DMS 273 (cell line): Measurements from ENCODE around the gene PIMREG.

Experiments
- DNase-seq: peaks from one replicate; lab custom pipeline; 2025; ENCODE audit not compliant: unreplicated experiment; lab: John Stamatoyannopoulos, UW

Gene PIMREG

DNA sequence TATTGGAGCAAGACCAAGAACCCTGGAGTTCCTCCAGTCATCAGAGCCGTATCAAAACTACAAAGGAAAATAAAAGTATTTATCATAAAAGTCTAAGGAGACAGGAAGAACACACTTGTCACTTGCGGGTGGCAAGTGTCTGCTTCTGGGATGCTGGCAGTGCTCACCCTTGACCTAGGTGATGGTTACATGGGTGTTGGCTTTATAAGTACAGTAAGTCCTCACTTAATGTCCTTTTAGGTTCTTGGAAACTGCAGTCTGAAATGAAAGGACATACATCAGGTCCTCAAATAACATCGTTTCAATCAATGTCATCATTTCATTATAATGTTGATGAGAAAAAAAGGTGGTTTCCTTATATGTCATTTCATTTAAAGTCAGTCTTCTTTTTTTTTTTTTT lies 6.3 kb upstream of the PIMREG start:
- no peak for DNase-seq

DNA sequence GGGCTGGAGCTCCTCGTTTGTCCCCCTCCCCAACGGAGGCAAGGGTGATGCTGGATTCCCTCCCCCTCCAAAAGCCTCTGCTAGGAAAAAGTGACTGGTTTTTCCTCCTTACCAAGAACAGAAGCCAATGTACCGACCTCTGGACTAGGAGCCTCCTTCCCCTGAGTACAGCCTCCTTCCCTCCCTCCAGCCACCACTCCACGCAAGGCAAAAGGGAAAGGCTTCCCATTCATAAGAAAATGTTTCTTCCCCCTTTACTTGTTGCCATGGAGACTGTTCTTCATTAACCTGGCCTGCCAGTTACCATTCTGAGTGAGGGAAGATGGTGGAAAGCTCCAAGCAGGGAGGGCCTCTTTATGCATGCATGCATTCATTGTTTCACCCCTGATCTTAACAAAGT lies 4.3 kb upstream of the PIMREG start:
- peak; percentile 7 for DNase-seq

DNA sequence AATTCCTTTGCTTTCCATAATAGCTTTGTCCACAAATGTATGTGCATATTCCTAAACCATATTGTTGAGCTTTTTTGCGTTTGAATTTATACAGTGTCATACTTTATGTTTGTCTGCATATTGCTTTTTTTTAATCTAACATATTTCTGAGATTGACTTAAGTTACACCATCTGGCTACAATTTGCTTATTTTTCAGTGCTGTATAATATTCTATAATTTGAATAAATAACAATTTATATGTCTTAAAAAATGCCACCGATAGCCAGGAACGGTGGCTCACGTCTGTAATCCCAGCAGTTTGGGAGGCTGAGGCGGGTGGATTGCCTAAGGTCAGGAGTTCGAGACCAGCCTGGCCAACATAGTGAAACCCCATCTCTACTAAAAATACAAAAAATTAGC lies 1.5 kb upstream of the PIMREG start:
- no peak for DNase-seq

DNA sequence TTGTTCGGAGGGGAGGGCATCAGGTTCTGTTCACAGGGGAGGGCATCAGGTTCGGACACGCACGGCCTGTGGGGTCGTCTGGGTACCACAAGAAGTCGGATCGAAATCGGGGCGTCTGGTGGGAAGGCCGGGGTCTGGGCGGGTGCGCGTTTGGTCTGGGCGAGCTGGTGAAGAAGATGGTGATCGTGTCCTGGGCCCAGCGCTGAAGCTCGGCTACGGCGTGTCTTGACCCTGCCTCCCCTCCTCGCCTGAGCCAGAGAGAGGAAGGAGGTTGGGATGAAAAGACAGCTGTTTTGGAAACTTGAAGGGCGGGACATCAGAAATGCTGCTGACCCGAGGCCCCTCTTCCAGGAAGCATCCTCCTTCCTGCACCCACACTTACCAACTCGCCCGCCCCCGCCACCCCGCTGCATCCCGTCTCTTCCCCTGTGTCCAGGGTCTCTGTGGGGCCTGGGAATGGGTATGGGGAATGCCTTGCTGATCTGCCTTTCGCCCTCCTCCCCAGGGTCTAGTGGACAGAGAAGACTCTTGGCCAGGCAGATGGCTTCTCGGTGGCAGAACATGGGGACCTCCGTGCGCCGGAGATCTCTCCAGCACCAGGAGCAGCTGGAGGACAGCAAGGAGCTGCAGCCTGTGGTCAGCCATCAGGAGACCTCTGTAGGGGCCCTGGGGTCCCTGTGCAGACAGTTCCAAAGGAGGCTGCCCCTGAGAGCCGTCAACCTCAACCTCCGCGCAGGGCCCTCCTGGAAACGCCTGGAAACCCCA lies 498 bp downstream of the PIMREG start:
- no peak for DNase-seq

DNA sequence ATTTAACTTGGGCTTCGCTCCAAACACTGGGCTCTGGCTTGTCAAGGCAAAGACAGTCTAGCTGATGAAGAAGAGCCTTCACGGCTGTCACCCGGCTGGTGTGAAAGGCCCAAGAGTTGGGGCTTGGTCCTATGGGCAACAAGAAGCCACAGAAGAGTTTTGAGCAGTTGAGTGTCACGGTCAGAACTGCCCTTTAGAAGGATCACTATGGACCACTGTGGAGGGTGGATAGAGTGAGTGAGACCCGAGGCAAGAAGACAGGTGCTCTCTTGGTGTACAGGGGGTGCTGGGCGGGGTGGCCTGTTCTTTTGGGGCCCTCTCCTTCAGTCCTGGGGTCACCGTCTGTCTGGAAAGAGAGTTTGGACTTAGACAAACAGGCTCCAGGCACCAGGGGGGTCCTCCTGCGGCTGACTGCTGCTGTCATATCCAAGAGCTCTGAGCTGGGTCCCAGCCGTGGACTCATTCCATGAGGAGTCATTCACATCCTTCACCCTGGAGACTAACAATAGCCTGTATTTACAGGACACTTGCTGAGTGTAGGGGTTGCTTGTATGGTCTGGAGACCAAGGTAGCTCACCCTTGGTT lies 2.4 kb downstream of the PIMREG start:
- DNase-seq, result no peak

DNA sequence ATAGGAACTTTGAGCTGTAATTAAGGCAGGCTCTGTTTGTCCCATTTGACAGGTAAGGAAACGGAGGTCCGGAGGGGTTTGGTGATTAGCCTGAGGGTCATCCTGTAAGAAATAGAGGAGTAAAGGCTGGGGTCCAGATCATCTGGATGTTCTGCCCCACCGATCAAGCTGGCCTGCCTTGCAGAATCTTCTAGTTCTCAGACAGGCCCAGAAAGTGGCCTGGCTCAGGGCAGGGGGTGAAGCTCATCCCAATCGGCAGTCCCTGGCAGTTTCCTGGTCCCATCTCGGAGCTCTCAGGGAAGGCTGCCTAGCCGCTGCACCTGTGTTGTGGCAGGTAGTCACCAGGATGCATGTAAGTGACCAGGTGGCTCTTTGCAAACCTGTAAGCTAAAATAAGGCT lies 4.2 kb downstream of the PIMREG start:
- DNase-seq, result no peak

DNA sequence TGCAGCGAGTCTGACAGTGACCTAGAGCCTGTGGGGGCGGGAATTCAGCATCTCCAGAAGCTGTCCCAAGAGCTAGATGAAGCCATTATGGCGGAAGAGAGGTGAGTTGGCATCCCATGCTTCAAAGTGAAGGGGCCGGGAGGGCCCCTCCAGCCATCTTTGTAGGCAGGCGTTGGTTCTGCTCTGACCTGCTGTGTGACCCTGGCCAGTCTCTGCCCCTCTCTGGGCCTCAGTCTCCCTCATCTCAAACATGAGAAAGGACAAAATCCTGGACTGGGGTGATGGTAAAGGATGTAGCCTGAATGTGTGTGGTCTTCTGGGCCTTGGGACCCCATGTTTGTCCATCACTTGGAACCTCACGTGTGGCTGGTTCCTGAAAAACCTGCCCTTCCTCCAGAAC lies 5.1 kb downstream of the PIMREG start:
- DNase-seq, result no peak

DNA sequence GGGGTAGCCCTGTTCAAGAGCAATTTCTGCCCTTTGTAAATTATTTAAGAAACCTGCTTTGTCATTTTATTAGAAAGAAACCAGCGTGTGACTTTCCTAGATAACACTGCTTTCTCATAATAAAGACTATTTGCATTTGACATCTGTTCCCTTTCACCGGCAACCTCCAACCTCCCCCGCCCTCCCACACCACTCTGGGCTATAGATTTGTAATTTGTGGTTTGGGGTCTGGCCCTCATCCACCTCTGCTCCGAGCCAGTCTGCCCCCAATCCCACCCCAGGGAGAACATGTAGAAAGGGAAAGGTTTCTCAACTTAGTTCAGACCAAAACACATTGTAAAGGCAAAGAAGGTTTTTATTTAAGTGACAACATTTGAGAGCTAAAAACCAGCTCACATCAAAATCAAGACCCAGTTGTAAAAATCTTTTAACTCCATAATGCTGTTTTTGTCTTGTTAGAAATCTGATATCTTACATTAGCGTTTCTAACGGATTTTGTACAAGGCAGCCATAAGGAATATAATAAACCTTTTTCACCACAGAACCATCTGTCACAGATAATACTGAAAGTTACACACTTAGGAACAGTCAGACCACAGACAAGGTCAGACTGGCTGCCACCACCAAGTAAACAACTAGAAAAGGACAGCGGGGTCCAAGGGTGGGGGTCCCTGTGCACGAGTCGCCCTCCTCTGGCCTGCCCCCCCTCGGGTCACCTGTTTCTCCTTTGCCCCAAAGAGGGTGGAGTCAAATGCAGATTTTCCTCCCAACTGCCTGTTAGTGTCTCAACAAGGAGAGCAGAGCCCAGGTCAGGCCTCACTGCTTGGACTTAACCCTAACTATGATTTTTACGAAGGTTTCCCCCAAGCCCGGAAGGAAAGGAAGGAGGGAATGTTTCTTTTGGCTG lies 6.9 kb downstream of the PIMREG start:
- DNase-seq, result peak; percentile 58

DNA sequence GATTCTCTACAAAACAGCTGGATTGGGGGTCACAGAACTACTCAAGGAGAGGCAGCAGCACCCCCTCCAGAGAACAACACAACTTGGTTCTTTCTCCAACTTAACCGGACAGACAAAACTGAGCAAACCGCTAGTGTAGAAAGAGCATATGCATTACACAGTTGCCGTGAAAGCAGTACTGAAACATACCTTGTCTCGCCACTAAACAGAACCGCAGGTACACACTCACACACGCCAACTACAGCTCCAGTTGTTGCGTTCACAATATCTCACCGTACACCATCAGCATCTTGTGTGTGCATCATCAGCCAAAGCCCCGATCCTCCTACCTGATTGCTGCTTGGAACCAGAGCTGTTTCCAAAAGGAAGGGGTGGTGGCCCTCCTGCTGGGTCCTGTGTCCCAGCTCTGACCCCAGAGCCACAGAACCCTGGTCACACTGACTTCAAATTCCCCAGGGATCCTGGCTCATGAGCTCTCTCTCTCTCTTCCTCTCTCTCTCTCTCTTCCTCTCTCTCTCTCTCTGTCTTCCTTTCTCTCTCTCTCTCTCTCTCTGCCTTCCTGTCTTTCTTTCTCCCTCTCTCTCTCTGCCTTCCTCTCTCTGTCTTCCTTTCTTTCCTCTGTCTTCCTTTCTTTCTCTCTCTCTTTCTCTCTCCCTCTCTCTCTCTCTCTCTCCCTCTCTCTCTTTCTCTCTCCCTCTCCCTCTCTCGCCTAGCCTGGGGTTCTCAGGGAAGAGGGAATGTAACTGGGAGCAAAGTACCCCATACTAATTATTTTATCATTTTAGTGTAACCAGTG lies 8.4 kb downstream of the PIMREG start:
- DNase-seq, result no peak

DNA sequence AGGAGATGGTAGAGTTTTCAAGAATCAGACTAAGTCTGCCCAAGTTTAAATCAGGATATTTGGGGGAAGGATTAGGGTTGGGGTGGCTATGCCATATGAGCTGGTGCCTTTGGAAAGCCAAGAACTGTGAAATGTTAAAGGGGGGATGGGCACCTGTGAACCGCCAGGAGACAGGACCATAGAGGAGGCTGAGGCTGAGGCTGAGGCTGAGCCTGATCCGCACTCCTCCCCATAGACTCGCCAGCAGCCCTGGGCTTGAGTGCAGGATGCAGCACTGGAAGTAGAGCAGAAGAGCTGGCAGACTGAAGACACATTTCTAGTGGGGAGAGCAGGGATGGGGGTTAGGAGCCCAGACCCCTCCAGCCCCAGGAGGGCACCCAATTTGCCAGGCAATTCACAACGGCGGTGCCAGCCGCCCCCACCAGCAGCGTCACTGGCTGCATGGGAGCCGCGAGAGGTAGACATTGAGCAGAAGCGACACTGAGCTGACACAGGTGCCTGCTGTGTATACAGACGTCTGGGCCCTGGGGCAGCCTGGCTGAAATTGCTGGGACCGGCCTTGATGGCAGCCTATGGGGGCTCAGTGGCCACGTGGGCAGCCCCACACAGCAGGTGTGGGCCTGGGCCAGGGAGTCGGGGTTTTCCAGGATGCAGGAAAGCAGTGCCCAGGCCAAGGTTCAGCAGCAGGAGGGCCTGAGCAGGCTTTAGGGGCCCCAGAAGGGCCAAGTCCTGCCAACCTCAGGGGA lies 9.2 kb downstream of the PIMREG start:
- DNase-seq, result peak; percentile 4

DNA sequence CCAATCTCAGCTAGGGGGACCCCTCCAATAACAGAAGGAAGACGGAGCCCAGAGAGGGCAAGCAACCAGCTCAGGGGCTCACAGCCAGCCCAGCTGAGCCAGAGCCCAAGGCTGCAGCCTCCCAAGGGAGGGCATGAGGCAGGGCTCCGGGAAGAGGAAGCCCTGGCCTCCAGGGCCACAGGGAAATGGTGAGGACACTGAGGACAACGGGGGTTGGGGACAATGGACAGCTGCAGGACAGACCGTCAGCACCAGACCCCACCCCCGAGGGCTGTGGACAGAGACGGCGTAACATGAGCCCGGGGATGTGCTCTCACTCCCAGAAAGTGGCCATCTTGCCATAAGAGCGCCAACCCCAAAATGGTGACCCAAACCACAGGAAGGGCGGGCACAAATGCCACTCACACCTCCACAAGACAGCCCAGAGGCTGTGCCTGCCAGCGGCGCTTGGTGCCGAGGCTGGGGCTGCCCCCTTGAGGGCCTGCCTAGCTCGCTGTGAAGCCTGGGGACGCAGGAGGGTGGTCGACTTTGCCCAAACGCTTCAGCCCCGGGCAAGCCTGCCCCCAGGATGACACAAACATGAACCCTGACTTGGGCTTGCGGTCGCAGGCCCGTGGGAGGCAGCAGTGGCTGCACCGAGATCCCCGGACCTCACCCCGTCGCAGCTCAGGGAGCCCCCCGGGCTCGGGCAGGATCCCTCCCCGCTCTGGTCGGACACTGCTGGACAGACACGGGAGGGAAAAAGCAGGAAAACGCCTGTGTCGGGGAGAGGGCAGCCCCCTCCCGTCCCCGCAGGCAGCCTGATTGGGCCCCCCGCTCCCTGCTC lies 10.5 kb downstream of the PIMREG start:
- DNase-seq, result no peak

DNA sequence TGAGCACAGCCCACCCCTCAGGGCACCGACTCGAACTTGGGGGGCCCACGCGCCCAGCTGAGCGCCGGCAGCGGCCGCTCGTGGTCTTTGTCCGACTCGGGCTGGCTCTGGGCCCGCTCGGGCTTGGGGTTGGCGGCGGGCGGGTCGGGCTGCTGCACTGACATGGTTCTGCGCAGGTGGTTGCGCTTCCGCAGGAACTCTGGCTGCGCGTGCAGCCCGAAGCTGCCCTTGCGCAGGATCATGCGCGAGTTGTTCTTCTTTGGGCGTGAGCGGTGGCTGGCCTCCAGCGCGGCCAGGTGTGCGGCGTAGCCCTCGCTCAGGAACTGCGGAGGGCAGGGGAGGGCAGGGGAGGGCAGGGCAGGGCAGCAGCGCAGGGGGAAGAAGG lies 11.1 kb downstream of the PIMREG start:
- DNase-seq, result no peak

DNA sequence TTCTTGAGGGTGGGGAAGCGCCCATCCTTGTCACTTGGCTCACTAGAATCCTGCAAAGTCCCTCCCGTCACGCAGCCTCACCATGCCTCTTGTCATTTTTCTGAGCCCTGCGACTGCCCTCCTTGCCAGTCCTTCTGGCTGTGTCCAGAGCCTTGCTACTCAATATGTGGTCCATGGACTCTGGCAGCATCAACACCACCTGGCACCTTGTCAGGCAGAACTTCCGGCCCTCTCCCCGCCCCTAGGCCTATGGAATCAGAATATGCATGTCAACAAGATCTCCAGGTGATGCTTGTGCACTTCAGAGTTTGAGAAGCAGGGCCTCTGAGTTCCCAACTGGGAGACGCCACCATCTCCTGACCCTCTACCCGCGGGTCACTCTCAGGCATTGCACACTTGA lies 12.1 kb downstream of the PIMREG start:
- DNase-seq, result no peak

DNA sequence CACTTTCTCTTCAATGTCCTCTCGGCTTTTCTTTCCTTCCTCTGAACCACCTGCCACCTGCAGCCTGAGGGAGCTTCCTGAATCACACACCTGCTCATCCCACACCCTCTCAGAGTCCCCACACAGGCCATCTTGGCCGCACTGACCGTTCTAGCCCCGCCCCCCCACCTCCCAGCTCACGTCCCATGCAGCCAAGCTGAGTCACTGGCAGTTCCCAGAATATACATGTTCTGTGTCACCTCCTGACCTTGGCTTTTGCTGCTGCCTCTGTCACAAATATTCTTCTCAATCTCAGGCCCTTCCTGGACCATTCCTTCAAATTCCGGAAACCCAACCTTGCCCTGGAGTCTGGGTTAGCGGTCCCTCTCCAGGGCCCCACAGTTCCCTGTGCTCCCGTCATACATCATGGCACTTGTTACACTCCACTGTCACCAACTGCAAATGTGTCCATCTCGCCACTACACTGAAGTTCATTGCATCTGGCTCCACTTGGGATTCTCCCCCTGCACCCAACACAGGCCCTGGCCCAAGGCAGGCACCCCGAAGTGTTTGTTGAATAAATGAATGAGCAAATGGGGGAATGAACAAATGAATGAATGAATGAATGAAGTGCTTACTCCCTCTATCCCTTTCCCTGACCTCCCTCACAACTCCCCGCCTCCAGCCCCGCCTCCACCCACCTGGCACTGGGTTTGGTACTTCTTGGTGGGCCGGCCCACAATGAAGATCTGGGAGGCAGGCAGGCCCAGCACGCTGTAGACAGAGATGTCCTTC lies 12.8 kb downstream of the PIMREG start:
- no peak for DNase-seq

DNA sequence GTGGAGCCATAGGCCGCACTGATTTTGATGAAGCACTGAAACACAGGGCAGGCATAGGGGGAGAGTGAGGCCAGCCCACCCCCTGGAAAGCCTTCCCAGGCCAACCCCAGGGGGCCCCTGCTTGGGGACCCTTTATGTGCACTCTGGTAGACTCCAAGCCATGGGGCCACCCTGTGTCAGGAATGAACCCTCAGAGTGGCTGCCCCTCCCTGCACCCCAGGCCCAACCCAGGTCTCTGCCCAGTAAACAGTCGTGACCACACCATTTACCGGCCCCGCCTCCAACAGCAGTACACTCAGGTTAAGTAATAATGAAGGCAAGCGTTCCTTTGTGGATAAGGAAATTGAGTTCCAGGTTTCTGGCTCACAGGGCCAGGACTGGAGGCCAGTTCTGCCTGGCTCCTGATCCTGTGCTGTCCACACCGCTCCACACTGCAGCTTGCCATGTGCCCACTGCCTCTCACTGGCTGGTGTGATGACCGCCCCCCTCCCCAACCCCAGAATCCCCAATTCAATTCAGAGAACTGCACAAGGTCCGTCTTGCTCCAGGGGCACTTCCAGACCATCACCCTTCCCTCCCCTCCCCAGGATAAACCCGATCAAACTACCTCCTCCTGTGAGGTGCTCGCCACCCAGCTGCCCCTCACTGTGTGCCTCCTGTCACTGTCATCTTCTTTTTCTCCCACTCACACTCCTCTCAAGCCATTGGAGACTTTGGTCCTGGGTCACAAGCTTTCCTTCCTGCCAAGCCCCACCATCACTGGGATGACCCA lies 13.6 kb downstream of the PIMREG start:
- no peak for DNase-seq

DNA sequence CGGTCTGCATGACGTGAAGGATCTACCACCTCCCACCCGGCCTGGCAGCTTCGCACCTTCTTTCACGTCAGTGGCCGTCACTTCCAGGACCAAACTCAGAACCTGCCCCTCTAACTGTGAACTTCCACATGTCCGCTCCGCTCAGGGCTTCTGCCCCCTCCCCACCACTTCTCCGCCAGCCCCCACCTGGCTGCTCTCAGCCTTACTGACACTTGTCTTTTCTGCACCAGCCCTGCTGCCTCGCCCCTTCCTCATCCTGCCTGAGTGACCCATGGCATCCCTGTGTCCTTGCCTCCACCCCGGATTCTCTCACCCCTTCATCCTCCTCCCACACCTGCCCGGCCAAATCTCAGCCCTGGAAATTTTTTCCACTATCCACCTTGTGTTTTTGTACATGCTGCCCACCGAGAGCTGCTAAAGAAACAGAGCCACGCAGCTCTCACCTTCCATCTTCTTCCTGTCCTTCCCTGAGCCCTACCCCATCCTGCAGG lies 14.2 kb downstream of the PIMREG start:
- no peak for DNase-seq

DNA sequence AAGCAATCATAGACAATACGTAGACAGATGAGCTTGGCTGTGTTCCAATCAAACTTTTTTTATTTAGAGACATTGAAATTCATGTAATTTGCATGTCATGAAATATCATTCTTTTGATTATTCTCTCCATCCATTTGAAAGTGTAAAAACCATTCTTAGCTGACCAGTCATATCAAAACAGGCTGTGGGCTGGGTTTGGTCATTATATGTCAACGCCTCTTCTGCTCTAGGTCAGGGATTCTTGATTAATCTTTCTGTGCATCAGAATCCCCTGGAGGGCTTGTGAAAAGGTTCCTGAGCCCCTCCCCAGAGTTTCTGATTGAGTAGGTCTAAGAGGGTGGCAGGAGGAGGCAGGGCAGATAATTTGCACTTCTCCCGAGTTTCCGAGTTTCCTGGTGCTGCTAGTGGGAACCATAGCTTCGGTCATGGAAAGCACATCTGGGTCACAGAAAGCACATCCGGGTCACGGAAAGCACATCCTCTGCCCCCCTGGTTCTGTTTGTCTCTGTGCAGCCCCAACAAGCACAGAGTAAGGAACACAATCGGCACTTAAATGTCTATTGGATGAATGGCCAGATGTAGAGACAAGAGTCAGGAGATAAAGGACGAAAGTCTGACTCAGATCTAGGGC lies 16.4 kb downstream of the PIMREG start:
- no peak for DNase-seq
